Epithelial cell of proximal tubule (primary cell): ENCODE measurements around the gene TMOD3. TPM values are rescaled to one million over a fixed set of nuclear protein-coding genes. Genes with fewer than 3 reads are reported as not detected.
A peak's percentile ranks its signal among the peaks of the same experiment; 100 is the strongest.
"Not testable (repeated sequence)": the region's sequence is repeated elsewhere in the genome, so short reads cannot be mapped to it uniquely, and the experiment has no call there.

Experiments
- DNase-seq: peaks from one replicate; pipeline ENCODE4 v3.0.0-alpha.2; 2011; ENCODE audit warnings: low read depth
- H3K4me3 ChIP-seq: 2 replicates; pipeline ENCODE4 v1.5.1; 2011; ENCODE audit warnings: low read depth, mild to moderate bottlenecking, low read length
- total RNA-seq: library from RNA; depleted of rRNA; stranded (reverse); fragments of >200 nt; gene quantifications from 2 replicates; pipeline ENCODE4 v1.2.3, GENCODE V29; 2015
- TF ChIP-seq, protein P1 (sequence below): conservative IDR thresholded peaks from 2 replicates; pipeline ENCODE4 v1.5.1; 2012; ENCODE audit warnings: low read depth, mild to moderate bottlenecking, low read length

TMOD3 gene
- total RNA-seq, 1 donor from 2014 or later: 36.0 TPM

DNA sequence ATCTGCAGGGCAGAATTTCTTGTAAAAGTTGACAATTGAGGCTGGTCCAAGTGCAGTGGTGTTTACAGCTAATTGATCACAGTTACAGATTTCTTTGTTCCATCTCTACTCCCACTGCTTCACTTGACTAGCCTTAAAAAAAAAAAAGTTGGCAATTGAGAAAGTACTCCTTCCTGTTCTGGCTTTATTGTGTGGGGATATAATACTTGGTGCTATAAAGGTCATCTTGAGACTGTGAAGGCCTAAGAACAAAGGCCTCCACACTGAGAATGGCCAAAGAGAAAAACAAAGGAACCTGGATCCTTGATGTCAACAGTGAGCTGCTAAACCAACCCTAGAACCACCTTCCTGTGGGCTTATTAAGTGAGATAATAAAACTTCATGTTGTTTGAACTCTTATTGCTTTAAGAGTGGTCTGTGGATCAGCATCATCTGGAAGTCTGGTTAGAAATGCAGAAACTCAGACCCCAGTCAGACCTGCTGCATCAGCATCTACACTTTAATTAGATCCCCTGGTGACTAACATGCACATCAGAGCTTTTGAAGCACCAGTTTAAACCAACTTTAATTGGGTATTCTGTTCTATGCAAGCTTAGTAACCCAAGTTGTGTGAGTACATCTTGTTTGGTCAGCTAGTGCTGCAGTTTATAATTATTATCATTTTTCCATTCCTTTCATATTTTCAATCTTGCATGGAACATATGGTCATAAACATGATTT, 55.2 kb downstream of the TMOD3 start:
- no peak overlapping the region for H3K4me3 ChIP-seq
- no peak for DNase-seq
- TF ChIP-seq, protein P1, sequence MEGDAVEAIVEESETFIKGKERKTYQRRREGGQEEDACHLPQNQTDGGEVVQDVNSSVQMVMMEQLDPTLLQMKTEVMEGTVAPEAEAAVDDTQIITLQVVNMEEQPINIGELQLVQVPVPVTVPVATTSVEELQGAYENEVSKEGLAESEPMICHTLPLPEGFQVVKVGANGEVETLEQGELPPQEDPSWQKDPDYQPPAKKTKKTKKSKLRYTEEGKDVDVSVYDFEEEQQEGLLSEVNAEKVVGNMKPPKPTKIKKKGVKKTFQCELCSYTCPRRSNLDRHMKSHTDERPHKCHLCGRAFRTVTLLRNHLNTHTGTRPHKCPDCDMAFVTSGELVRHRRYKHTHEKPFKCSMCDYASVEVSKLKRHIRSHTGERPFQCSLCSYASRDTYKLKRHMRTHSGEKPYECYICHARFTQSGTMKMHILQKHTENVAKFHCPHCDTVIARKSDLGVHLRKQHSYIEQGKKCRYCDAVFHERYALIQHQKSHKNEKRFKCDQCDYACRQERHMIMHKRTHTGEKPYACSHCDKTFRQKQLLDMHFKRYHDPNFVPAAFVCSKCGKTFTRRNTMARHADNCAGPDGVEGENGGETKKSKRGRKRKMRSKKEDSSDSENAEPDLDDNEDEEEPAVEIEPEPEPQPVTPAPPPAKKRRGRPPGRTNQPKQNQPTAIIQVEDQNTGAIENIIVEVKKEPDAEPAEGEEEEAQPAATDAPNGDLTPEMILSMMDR: no peak

DNA sequence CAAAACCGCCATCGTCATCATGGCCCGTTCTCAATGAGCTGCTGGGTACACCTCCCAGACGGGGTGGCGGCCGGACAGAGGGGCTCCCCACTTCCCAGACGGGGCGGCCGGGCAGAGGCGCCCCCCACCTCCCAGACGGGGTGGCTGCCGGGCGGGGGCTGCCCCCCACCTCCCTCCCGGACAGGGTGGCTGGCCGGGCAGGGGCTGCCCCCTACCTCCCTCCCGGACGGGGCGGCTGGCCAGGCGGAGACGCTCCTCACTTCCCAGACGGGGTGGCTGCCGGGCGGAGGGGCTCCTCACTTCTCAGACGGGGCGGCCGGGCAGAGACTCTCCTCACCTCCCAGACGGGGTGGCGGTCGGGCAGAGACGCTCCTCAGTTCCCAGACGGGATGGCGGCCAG, 56.3 kb downstream of the TMOD3 start:
- not testable (repeated sequence) for H3K4me3 ChIP-seq, DNase-seq

DNA sequence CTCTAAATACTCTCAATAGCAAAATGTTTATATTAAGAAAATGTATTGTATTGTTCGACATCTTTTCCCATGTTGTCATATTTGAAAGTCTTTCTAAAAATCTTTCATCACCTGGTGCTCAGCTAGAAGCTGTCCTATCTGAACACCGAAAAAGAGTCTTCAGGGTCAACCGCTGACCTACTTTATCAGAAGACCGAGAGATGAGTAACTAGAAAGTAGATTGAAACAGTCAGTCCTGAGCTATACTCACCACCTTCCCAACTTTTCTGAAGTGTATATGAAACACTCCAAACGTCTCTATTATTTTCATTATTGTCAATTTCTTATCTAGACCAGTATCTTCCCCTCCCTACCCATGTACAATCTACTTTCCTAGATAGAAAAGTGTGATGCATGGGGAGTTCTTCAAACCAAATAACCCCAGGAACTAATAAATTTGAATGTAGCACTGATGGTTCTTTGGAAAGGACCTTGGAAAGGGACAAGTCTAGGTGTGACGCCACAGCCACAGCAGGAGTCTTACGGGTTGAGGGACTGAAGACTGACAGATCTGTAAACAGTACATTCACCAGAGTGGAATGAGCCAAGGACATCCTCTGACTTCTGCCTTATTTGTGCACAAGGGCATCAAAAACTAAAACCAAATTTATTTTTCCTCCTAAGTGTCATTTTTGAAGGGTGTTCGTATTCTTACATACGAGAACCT, 58.6 kb downstream of the TMOD3 start:
- DNase-seq: no peak
- H3K4me3 ChIP-seq: no peak overlapping the region
- TF ChIP-seq, protein P1: no peak

DNA sequence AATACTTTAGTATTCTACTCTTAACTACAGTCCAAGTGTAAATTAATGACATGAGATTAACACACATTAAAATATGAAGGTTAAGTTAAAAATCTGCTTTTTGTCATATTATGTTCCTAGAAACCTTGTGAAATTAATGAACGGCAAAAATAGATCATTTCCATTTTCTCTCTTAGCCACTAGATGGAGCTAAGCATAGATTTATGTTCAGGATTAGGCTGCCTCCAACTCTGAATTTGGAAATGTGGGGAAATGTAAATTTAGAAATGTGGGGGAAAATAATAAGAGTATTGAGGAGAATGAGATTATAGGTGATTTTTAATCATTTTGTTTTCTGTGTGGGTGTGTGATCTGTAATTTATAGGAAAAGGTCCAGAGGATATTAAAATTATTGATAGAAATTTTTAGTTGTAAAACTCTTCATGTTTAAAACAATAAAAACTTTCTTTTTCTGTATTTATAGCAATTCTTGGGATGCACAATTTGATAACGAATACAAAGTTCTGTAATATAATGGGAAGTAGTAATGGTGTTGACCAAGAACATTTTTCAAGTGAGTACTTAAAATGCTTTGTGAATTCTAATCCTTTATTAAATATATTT, 59.2 kb downstream of the TMOD3 start:
- no peak for DNase-seq
- H3K4me3 ChIP-seq: no peak overlapping the region
- TF ChIP-seq, protein P1: peak; percentile 76

DNA sequence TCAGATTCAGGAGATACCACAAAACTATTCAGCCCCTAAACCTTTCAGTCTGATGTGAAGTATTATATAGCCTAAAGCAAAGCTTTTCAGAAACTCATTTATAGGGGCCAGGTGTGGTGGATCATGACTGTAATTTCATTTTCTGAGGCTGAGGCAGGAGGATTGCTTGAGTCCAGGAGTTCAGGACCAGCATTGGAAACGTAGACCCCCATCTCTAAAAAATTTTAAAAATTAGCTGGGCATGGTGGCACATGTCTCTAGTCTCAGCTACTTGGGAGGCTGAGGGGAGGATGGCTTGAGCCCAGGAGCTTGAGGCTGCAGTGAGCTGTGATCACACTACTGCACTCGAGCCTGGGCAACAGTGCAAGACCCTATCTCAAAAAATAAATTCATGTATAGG, 60.0 kb downstream of the TMOD3 start:
- TF ChIP-seq, protein P1: no peak
- H3K4me3 ChIP-seq: no peak overlapping the region
- DNase-seq: no peak

DNA sequence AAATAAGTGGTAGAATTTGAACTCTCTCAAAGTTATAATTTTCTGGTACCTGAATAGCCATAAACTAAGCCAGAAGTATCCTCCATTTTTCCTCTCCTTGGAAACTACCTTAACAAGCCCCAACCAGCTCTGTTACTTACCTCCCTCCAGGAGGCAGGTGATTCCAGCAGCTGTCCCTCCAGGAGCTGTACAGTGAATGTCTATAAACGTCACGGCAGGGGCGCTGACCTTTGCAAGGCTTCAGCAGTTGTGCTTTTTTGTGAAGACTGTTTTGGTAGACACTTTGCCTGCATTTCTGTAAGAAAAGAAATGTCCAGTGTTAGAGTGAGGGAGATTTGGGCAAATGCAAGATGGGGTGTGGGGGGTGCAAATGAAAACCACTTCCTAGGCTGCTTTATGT, 75.0 kb downstream of the TMOD3 start:
- TF ChIP-seq, protein P1: no peak
- DNase-seq: no peak
- no peak overlapping the region for H3K4me3 ChIP-seq

DNA sequence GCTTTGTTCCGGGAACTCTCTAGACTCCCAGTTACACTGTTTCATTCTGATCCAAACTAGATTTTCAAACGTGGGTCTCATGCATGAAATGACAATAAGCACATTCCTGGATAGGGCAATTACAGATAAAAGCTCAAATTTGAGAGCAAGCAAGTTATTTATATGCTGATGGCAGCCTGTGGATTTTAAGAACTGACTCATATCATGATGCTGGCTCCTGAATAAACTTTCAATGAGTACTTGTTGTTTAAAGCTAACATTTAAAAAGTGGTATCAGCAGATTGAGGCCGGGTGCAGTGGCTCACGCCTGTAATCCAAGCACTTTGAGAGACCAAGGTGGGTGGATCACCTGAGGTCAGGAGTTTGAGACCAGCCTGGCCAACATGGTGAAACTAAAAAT, 75.5 kb downstream of the TMOD3 start:
- TF ChIP-seq, protein P1: no peak
- no peak overlapping the region for H3K4me3 ChIP-seq
- DNase-seq: no peak
